Ecto neural progenitor cell (in vitro differentiated cells): ENCODE measurements around the gene COL27A1.
"Not testable (repeated sequence)": the region's sequence is repeated elsewhere in the genome, so short reads cannot be mapped to it uniquely, and the experiment has no call there.

Source experiments
- DNase-seq: peaks from one replicate; pipeline ENCODE4 v3.0.0-alpha.2; 2018; ENCODE audit warnings: low spot score

Gene COL27A1

GRCh38 chr9:114123031-114123977, 32.0 kb upstream of the COL27A1 start:
- no peak for DNase-seq

GRCh38 chr9:114124138-114124537, 31.2 kb upstream of the COL27A1 start:
- no peak for DNase-seq

- no peak for DNase-seq
These were observed 30.5 kb upstream of the COL27A1 start for GRCh38 chr9:114124666-114125475.

GRCh38 chr9:114125476-114126013, 29.8 kb upstream of the COL27A1 start:
- no peak for DNase-seq

GRCh38 chr9:114126247-114127060, 28.9 kb upstream of the COL27A1 start:
- DNase-seq, result no peak

GRCh38 chr9:114128759-114129158, 26.6 kb upstream of the COL27A1 start:
- DNase-seq, result not testable (repeated sequence)

- no peak for DNase-seq
These were observed 25.2 kb upstream of the COL27A1 start for GRCh38 chr9:114130141-114130540.

GRCh38 chr9:114130624-114131277, 24.6 kb upstream of the COL27A1 start:
- no peak for DNase-seq

GRCh38 chr9:114131808-114132549, 23.4 kb upstream of the COL27A1 start:
- DNase-seq, result no peak

- no peak for DNase-seq
These were observed 22.8 kb upstream of the COL27A1 start for GRCh38 chr9:114132550-114132918.

GRCh38 chr9:114134827-114135396, 20.4 kb upstream of the COL27A1 start:
- DNase-seq, result no peak

- no peak for DNase-seq
These were observed 17.5 kb upstream of the COL27A1 start for GRCh38 chr9:114137831-114138230.

GRCh38 chr9:114138552-114138971, 16.8 kb upstream of the COL27A1 start:
- no peak for DNase-seq

- DNase-seq, result no peak
These were observed 16.3 kb upstream of the COL27A1 start for GRCh38 chr9:114139071-114139470.

GRCh38 chr9:114140401-114140800, 14.9 kb upstream of the COL27A1 start:
- DNase-seq, result no peak

- DNase-seq, result no peak
These were observed 14.5 kb upstream of the COL27A1 start for GRCh38 chr9:114140850-114141249.

GRCh38 chr9:114141553-114142402, 13.6 kb upstream of the COL27A1 start:
- no peak for DNase-seq

- DNase-seq, result no peak
These were observed 12.1 kb upstream of the COL27A1 start for GRCh38 chr9:114143234-114143633.

- no peak for DNase-seq
These were observed 8.6 kb upstream of the COL27A1 start for GRCh38 chr9:114146735-114147134.
